ENCODE measurements around the gene KRT36. TPM values are rescaled to one million over a fixed set of nuclear protein-coding genes. Genes with fewer than 3 reads are reported as not detected.

Gene KRT36
- polyA plus RNA-seq, 4 donors, result 0.04 TPM; not detected in 3

- H3K4me1 ChIP-seq (ENCODE audit: control insufficient read depth in 3 of 3, insufficient read depth in 2 of 3, low read depth in 1 of 3, low read length in 2 of 3), result no peaks in the 10 kb centered on the region
- peaks cover 0 to 8% of the 10 kb centered on the region in 2 donors for H3K9me3 ChIP-seq (ENCODE audit: control insufficient read depth in 2 of 2, insufficient read depth in 1 of 2, low read depth in 1 of 2, low read length in 1 of 2)
- FAIRE-seq (no peak), DNase-seq (no peak)
- H3K36me3 ChIP-seq (ENCODE audit: control insufficient read depth in 3 of 3, insufficient read depth in 2 of 3, low read depth in 1 of 3, low read length in 3 of 3), result no peaks in the 10 kb centered on the region
- H3K27me3 ChIP-seq (ENCODE audit: control insufficient read depth in 3 of 3, insufficient read depth in 3 of 3, low read length in 3 of 3), result peaks cover 0 to 4% (median 0%) of the 10 kb centered on the region in 3 donors
- H3K4me3 ChIP-seq (ENCODE audit: low read depth in 1 of 3, low read length in 3 of 3), result no peak overlapping the region
- WGBS, 3 donors, result 79 to 89% (median 84%) methylated on average over 2 of the region's 2 CpGs
- no peak overlapping the region for H3K27ac ChIP-seq (ENCODE audit: low read depth in 1 of 3, low read length in 2 of 3)
These were observed 38.5 kb downstream of the KRT36 start for GRCh38 chr17:41451154-41451728.

GRCh38 chr17:41449008-41449407 lies 40.7 kb downstream of the KRT36 start:
- H3K36me3 ChIP-seq (ENCODE audit: control insufficient read depth in 3 of 3, insufficient read depth in 2 of 3, low read depth in 1 of 3, low read length in 3 of 3), result no peaks in the 10 kb centered on the region
- no peaks in the 10 kb centered on the region for H3K4me1 ChIP-seq (ENCODE audit: control insufficient read depth in 3 of 3, insufficient read depth in 2 of 3, low read depth in 1 of 3, low read length in 2 of 3)
- DNase-seq (no peak), FAIRE-seq (no peak)
- H3K27me3 ChIP-seq (ENCODE audit: control insufficient read depth in 3 of 3, insufficient read depth in 3 of 3, low read length in 3 of 3), result peaks cover 0 to 4% (median 0%) of the 10 kb centered on the region in 3 donors
- no peak overlapping the region for H3K4me3 ChIP-seq (ENCODE audit: low read depth in 1 of 3, low read length in 3 of 3)
- 78 to 86% (median 79%) methylated on average over 6 of the region's 6 CpGs for WGBS, 3 donors
- peaks cover 0 to 9% of the 10 kb centered on the region in 2 donors for H3K9me3 ChIP-seq (ENCODE audit: control insufficient read depth in 2 of 2, insufficient read depth in 1 of 2, low read depth in 1 of 2, low read length in 1 of 2)
- H3K27ac ChIP-seq (ENCODE audit: low read depth in 1 of 3, low read length in 2 of 3), result no peak overlapping the region

GRCh38 chr17:41448506-41448905 lies 41.2 kb downstream of the KRT36 start:
- Histone ChIP-seq H3K4me3 (ENCODE audit: low read depth in 1 of 3, low read length in 3 of 3) (no peak overlapping the region), H3K36me3 (ENCODE audit: control insufficient read depth in 3 of 3, insufficient read depth in 2 of 3, low read depth in 1 of 3, low read length in 3 of 3) (no peaks in the 10 kb centered on the region), H3K4me1 (ENCODE audit: control insufficient read depth in 3 of 3, insufficient read depth in 2 of 3, low read depth in 1 of 3, low read length in 2 of 3) (no peaks in the 10 kb centered on the region), H3K27me3 (ENCODE audit: control insufficient read depth in 3 of 3, insufficient read depth in 3 of 3, low read length in 3 of 3) (no peaks in the 10 kb centered on the region), H3K9me3 (ENCODE audit: control insufficient read depth in 2 of 2, insufficient read depth in 1 of 2, low read depth in 1 of 2, low read length in 1 of 2) (peaks cover 0 to 9% of the 10 kb centered on the region in 2 donors), H3K27ac (ENCODE audit: low read depth in 1 of 3, low read length in 2 of 3) (no peak overlapping the region)
- FAIRE-seq (no peak), DNase-seq (no peak)
- 39 to 54% (median 42%) methylated on average over 2 of the region's 2 CpGs for WGBS, 3 donors

DNA sequence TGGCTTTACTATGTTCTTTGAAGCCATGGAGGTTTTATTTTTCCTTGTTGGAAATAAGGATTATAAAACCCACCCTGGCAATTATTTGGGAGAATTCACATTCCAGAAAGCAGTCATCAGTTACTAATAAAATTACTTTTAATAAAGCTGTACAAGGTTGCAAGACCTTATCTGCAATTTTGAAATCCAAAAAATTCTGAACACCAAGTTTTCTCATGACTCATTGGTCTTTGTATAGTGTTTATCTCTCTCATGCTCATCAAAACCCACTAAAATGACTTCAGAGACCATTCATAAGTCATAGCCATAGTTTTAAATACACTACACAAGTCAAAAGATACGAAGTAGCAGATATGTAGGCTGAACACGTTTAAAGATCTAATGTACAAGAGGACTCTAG lies 42.9 kb downstream of the KRT36 start:
- WGBS, 3 donors, result 64 to 83% (median 73%) methylated on average over 2 of the region's 2 CpGs
- Histone ChIP-seq H3K4me3 (ENCODE audit: low read depth in 1 of 3, low read length in 3 of 3) (no peak overlapping the region), H3K27ac (ENCODE audit: low read depth in 1 of 3, low read length in 2 of 3) (no peak overlapping the region), H3K4me1 (ENCODE audit: control insufficient read depth in 3 of 3, insufficient read depth in 2 of 3, low read depth in 1 of 3, low read length in 2 of 3) (no peaks in the 10 kb centered on the region), H3K27me3 (ENCODE audit: control insufficient read depth in 3 of 3, insufficient read depth in 3 of 3, low read length in 3 of 3) (peaks cover 0 to 2% (median 0%) of the 10 kb centered on the region in 3 donors), H3K9me3 (ENCODE audit: control insufficient read depth in 2 of 2, insufficient read depth in 1 of 2, low read depth in 1 of 2, low read length in 1 of 2) (peaks cover 0 to 4% of the 10 kb centered on the region in 2 donors), H3K36me3 (ENCODE audit: control insufficient read depth in 3 of 3, insufficient read depth in 2 of 3, low read depth in 1 of 3, low read length in 3 of 3) (no peaks in the 10 kb centered on the region)
- DNase-seq (no peak), FAIRE-seq (no peak)

DNA sequence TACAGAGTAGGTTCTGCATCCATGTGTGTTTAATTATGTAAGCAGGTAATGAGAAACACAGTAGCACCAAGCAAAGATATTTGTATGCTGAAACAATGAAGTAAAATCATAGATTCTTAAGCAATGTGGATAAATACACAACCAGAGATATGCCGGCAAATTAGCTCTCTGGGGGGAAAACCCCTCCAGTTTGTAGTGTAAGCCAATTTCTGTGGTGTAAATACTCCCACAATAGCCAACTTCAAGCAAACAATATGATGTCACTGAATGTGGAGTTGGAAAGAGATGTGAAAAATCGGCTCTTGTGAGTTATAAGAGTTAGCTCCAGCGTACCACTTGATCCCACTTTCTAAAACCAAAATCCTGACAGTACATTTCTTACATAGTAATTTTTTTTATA lies 45.1 kb downstream of the KRT36 start:
- DNase-seq, result no peak
- FAIRE-seq, result no peak
- Histone ChIP-seq H3K9me3 (ENCODE audit: control insufficient read depth in 2 of 2, insufficient read depth in 1 of 2, low read depth in 1 of 2, low read length in 1 of 2) (peaks cover 0 to 2% of the 10 kb centered on the region in 2 donors), H3K36me3 (ENCODE audit: control insufficient read depth in 3 of 3, insufficient read depth in 2 of 3, low read depth in 1 of 3, low read length in 3 of 3) (no peaks in the 10 kb centered on the region), H3K4me3 (ENCODE audit: low read depth in 1 of 3, low read length in 3 of 3) (no peak overlapping the region), H3K27me3 (ENCODE audit: control insufficient read depth in 3 of 3, insufficient read depth in 3 of 3, low read length in 3 of 3) (peaks cover 0 to 9% (median 0%) of the 10 kb centered on the region in 3 donors), H3K27ac (ENCODE audit: low read depth in 1 of 3, low read length in 2 of 3) (no peak overlapping the region), H3K4me1 (ENCODE audit: control insufficient read depth in 3 of 3, insufficient read depth in 2 of 3, low read depth in 1 of 3, low read length in 2 of 3) (no peaks in the 10 kb centered on the region)
- WGBS, 3 donors, result 68 to 77% (median 73%) methylated on average over 3 of the region's 3 CpGs

DNA sequence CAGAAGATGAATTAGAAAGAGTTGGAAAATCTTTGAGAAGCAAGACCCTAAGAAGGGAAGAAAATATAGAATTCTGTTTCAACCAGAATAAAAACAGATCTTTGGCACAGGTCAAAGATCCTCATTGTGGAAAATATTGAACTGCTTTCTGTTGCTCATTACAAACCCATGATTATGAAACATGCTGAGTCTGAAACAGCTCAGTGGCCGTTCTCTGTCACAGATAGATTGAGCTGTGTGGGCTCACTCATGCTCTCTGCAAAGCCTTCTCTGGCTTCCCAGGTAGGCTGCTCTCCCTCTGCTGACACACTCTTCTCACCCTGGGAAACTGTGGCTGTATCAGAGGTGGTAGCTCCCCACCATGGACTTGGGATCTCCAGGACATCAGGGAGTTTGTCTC lies 45.5 kb downstream of the KRT36 start:
- 31 to 48% (median 47%) methylated on average over 1 of the region's 1 CpG for WGBS, 3 donors
- Histone ChIP-seq H3K9me3 (ENCODE audit: control insufficient read depth in 2 of 2, insufficient read depth in 1 of 2, low read depth in 1 of 2, low read length in 1 of 2) (peaks cover 0 to 2% of the 10 kb centered on the region in 2 donors), H3K4me1 (ENCODE audit: control insufficient read depth in 3 of 3, insufficient read depth in 2 of 3, low read depth in 1 of 3, low read length in 2 of 3) (no peaks in the 10 kb centered on the region), H3K4me3 (ENCODE audit: low read depth in 1 of 3, low read length in 3 of 3) (no peak overlapping the region), H3K27ac (ENCODE audit: low read depth in 1 of 3, low read length in 2 of 3) (no peak overlapping the region), H3K36me3 (ENCODE audit: control insufficient read depth in 3 of 3, insufficient read depth in 2 of 3, low read depth in 1 of 3, low read length in 3 of 3) (no peaks in the 10 kb centered on the region), H3K27me3 (ENCODE audit: control insufficient read depth in 3 of 3, insufficient read depth in 3 of 3, low read length in 3 of 3) (peaks cover 0 to 9% (median 0%) of the 10 kb centered on the region in 3 donors)
- FAIRE-seq (no peak), DNase-seq (no peak)

DNA sequence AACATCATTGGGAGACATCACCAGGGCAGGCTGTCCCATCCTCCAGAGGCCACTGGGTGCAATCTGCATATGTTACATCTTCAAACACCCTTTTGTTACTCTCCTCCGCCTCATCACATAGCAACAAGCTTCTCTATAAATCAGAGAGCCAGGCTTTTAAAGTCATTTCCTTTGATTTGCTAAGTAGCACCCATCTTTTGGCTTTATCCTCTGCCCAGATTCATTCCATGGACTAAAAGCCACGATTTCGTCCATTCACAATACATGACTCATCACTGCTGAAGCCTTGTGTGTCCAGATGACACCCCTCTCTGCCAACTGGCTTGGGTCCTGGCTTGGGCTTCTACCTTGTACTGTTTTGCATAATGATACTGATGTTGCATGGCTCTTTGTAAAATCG lies 47.0 kb downstream of the KRT36 start:
- Histone ChIP-seq H3K27me3 (ENCODE audit: control insufficient read depth in 3 of 3, insufficient read depth in 3 of 3, low read length in 3 of 3) (peaks cover 0 to 9% (median 0%) of the 10 kb centered on the region in 3 donors), H3K4me3 (ENCODE audit: low read depth in 1 of 3, low read length in 3 of 3) (no peak overlapping the region), H3K9me3 (ENCODE audit: control insufficient read depth in 2 of 2, insufficient read depth in 1 of 2, low read depth in 1 of 2, low read length in 1 of 2) (peaks cover 0 to 2% of the 10 kb centered on the region in 2 donors), H3K36me3 (ENCODE audit: control insufficient read depth in 3 of 3, insufficient read depth in 2 of 3, low read depth in 1 of 3, low read length in 3 of 3) (no peaks in the 10 kb centered on the region), H3K4me1 (ENCODE audit: control insufficient read depth in 3 of 3, insufficient read depth in 2 of 3, low read depth in 1 of 3, low read length in 2 of 3) (no peaks in the 10 kb centered on the region), H3K27ac (ENCODE audit: low read depth in 1 of 3, low read length in 2 of 3) (no peak overlapping the region)
- DNase-seq (no peak), FAIRE-seq (no peak)
- WGBS, 3 donors, result 82 to 84% (median 84%) methylated on average over 4 of the region's 4 CpGs

- Histone ChIP-seq H3K27ac (ENCODE audit: low read depth in 1 of 3, low read length in 2 of 3) (no peak within 1 kb of the TSS), H3K4me3 (ENCODE audit: low read depth in 1 of 3, low read length in 3 of 3) (no peak within 1 kb of the TSS), H3K4me1 (ENCODE audit: control insufficient read depth in 3 of 3, insufficient read depth in 2 of 3, low read depth in 1 of 3, low read length in 2 of 3) (no peaks in the 10 kb centered on the region), H3K9me3 (ENCODE audit: control insufficient read depth in 2 of 2, insufficient read depth in 1 of 2, low read depth in 1 of 2, low read length in 1 of 2) (peaks cover 0 to 2% of the 10 kb centered on the region in 2 donors), H3K27me3 (ENCODE audit: control insufficient read depth in 3 of 3, insufficient read depth in 3 of 3, low read length in 3 of 3) (peaks cover 0 to 9% (median 0%) of the 10 kb centered on the region in 3 donors), H3K36me3 (ENCODE audit: control insufficient read depth in 3 of 3, insufficient read depth in 2 of 3, low read depth in 1 of 3, low read length in 3 of 3) (no peaks in the 10 kb centered on the region)
- DNase-seq (no peak), FAIRE-seq (no peak)
- 88 to 95% (median 93%) methylated on average over 10 of the region's 10 CpGs for WGBS, 3 donors
These were observed 49.1 kb downstream of the KRT36 start, which contains the start of gene KRT38 for GRCh38 chr17:41440531-41441033. KRT38 (minus strand) TSS chr17:41440983; CDS start chr17:41440921, 62 bp downstream.

- Histone ChIP-seq H3K9me3 (ENCODE audit: control insufficient read depth in 2 of 2, insufficient read depth in 1 of 2, low read depth in 1 of 2, low read length in 1 of 2) (no peaks in the 10 kb centered on the region), H3K36me3 (ENCODE audit: control insufficient read depth in 3 of 3, insufficient read depth in 2 of 3, low read depth in 1 of 3, low read length in 3 of 3) (no peaks in the 10 kb centered on the region), H3K4me1 (ENCODE audit: control insufficient read depth in 3 of 3, insufficient read depth in 2 of 3, low read depth in 1 of 3, low read length in 2 of 3) (no peaks in the 10 kb centered on the region), H3K27me3 (ENCODE audit: control insufficient read depth in 3 of 3, insufficient read depth in 3 of 3, low read length in 3 of 3) (peaks cover 0 to 12% (median 0%) of the 10 kb centered on the region in 3 donors), H3K4me3 (ENCODE audit: low read depth in 1 of 3, low read length in 3 of 3) (no peak overlapping the region), H3K27ac (ENCODE audit: low read depth in 1 of 3, low read length in 2 of 3) (no peak overlapping the region)
- WGBS, 3 donors, result 60 to 66% (median 64%) methylated on average over 5 of the region's 5 CpGs
- DNase-seq (no peak), FAIRE-seq (no peak)
These were observed 50.3 kb downstream of the KRT36 start for GRCh38 chr17:41439375-41439774.
